NCI-H226 (cell line): Measurements from ENCODE around the gene MRPL32.

Source experiments
- DNase-seq: peaks from one replicate; pipeline ENCODE4 v3.0.0-alpha.2; 2015

MRPL32 gene

GRCh38 chr7:42967391-42967790 lies 35.2 kb downstream of the MRPL32 start:
- DNase-seq, result no peak

- peak; percentile 84 for DNase-seq
These were observed 40.7 kb downstream of the MRPL32 start for GRCh38 chr7:42972699-42973500.

- no peak for DNase-seq
These were observed 44.2 kb downstream of the MRPL32 start for GRCh38 chr7:42976371-42976770.

- DNase-seq, result no peak
These were observed 46.3 kb downstream of the MRPL32 start for GRCh38 chr7:42978496-42978895.

- no peak for DNase-seq
These were observed 47.9 kb downstream of the MRPL32 start for GRCh38 chr7:42980084-42980483.

- DNase-seq, result no peak
These were observed 48.3 kb downstream of the MRPL32 start for GRCh38 chr7:42980514-42980913.

GRCh38 chr7:42981601-42982000 lies 49.4 kb downstream of the MRPL32 start:
- no peak for DNase-seq

GRCh38 chr7:42982604-42983115 lies 50.5 kb downstream of the MRPL32 start:
- DNase-seq, result no peak

GRCh38 chr7:42984137-42984536 lies 52.0 kb downstream of the MRPL32 start:
- no peak for DNase-seq

- no peak for DNase-seq
These were observed 54.0 kb downstream of the MRPL32 start for GRCh38 chr7:42986213-42986612.

GRCh38 chr7:42986781-42987248 lies 54.6 kb downstream of the MRPL32 start:
- no peak for DNase-seq
